SH-SY5Y (cell line): Measurements from ENCODE around the gene FCN3.

ENCODE experiments used
- GATA2 ChIP-seq: IDR thresholded peaks from 2 replicates; pipeline ENCODE4 v1.6.1; 2011; ENCODE audit warnings: mild to moderate bottlenecking, low read depth, low read length
- GATA3 ChIP-seq: IDR thresholded peaks from 2 replicates; pipeline ENCODE4 v1.6.1; 2011; ENCODE audit warnings: low read depth, mild to moderate bottlenecking, low read length, moderate library complexity

- TF ChIP-seq GATA3 (no peak), GATA2 (no peak)
Measured at GRCh38 chr1:27408151-27408550, 33.5 kb upstream of the FCN3 start.
